Adrenal gland (tissue), 12 donors: Measurements from ENCODE around the gene NAPG. TPM values are rescaled to one million over a fixed set of nuclear protein-coding genes. Genes with fewer than 3 reads are reported as not detected.

Experiments used
- polyA plus RNA-seq, 3 donors: library from polyadenylated mRNA; stranded (reverse); fragments of 200-250 nt in 2 of 3; fragments of 350-450 nt in 1 of 3; fragmentation: Illumina TruSeq in 1 of 3; extraction: RNeasy Lipid Tissue Mini Kit (QIAGEN cat#74804) in 1 of 3; gene quantifications; one replicate each; pipeline ENCODE4 v1.2.3, GENCODE V29; 2013 to 2014
- total RNA-seq, 9 donors: library from RNA; depleted of rRNA in 4 of 9; stranded (reverse); fragments of >200 nt in 4 of 9; fragments of 120-200 nt in 1 of 9; fragmentation: NEBNext Ultra II Directional in 1 of 9; extraction: Animal tissue kit (Norgen Biotek cat#: 25700) in 1 of 9; gene quantifications; one replicate each; pipeline versions ENCODE4 v1.1.0 to v1.2.4, GENCODE V29; 2013 to 2023
- donor health status: healthy with polysubstance abuse.
- donor health status: Bipolar disorder and iron deficiency.
- donor health status: DM: yes; HTN: yes; CAD: no.
- donor health status: DM: no; HTN: no; CAD: no.
- donor health status: DM: no; HTN: no; CAD: no.
- donor health status: DM: yes; HTN: yes; CAD: no.

NAPG gene
- total and polyA plus RNA-seq, 12 donors, result 17.0 to 63.9 (median 41.4) TPM

Other genes starting within 250 kb of the NAPG start
- 10 to 100 TPM in 7 of 9 donors, 1 to 10 TPM in 2; 7.1 to 62.2 (median 27.7) TPM for gene APCDD1, start 71.4 kb upstream of the NAPG start, total RNA-seq
- 10 to 100 TPM; 13.1 to 18.3 (median 13.1) TPM for gene APCDD1, start 71.4 kb upstream of the NAPG start, polyA plus RNA-seq